H1 (cell line): Measurements from ENCODE around the gene PDE9A. TPM values are rescaled to one million over a fixed set of nuclear protein-coding genes. Genes with fewer than 3 reads are reported as not detected.

Experiments used
- CTCF ChIA-PET: fragments of 300-600 bp; sonication (Branson Sonifier 250); formaldehyde crosslinking; loops from one replicate; lab custom pipeline; 2021; ENCODE audit not compliant: partially characterized antibody; lab: Charles Lee
- POLR2A ChIA-PET: fragments of 300-600 bp; sonication (Branson Sonifier 250); formaldehyde crosslinking; loops from one replicate; lab custom pipeline; 2021; ENCODE audit warnings: inconsistent platforms; ENCODE audit not compliant: partially characterized antibody; lab: Charles Lee
- DNase-seq, 2 experiments: peaks; one replicate each; pipeline versions ENCODE4 v3.0.0 to v3.0.0-alpha.2; 2010 to 2022; ENCODE audit warnings: low spot score in 2 of 2, low read depth in 1 of 2, mixed read lengths in 1 of 2
- FAIRE-seq: peaks from 2 replicates; lab custom pipeline; 2011; peaks lifted over from hg19 to GRCh38; lab: Jason Lieb, UNC
- H2AFZ ChIP-seq: 2 replicates; pipeline ENCODE4 v1.8.1; 2012; ENCODE audit warnings: low read length, inconsistent platforms
- H2AK5ac ChIP-seq: 2 replicates; pipeline ENCODE4 v1.6.1; 2013; ENCODE audit warnings: low read depth, low read length
- H2BK120ac ChIP-seq: replicated peaks from 2 replicates; pipeline ENCODE3; 2013; ENCODE audit warnings: low read depth, low read length, inconsistent platforms
- H2BK12ac ChIP-seq: 2 replicates; pipeline ENCODE4 v1.6.1; 2013; ENCODE audit warnings: low read depth, low read length
- H2BK15ac ChIP-seq: 2 replicates; pipeline ENCODE4 v1.6.1; 2013; ENCODE audit warnings: low read length
- H2BK20ac ChIP-seq: 2 replicates; pipeline ENCODE4 v1.6.1; 2013; ENCODE audit warnings: low read length
- H2BK5ac ChIP-seq: 2 replicates; pipeline ENCODE4 v1.6.1; 2013; ENCODE audit warnings: low read depth, low read length
- H3K14ac ChIP-seq: 2 replicates; pipeline ENCODE4 v1.6.1; 2013; ENCODE audit warnings: inconsistent platforms; ENCODE audit not compliant: insufficient read length
- H3K18ac ChIP-seq: 2 replicates; pipeline ENCODE4 v1.6.1; 2013; ENCODE audit warnings: low read length; ENCODE audit errors: extremely low read depth
- H3K23ac ChIP-seq: 2 replicates; pipeline ENCODE4 v1.6.1; 2013; ENCODE audit warnings: inconsistent platforms; ENCODE audit not compliant: insufficient read length
- H3K23me2 ChIP-seq: 2 replicates; pipeline ENCODE4 v1.6.1; 2013; ENCODE audit warnings: low read depth, low read length
- H3K27ac ChIP-seq: 2 replicates; pipeline ENCODE4 v1.6.1; 2011; ENCODE audit warnings: low read depth, low read length, inconsistent platforms
- H3K27me3 ChIP-seq, 4 experiments: replicated peaks in 1 of 4; 1 replicate in 1 of 4; 2 replicates in 3 of 4; pipeline versions ENCODE4 v1.6.1 to v1.8.1; 2011 to 2013; ENCODE audit warnings: low read length in 3 of 4, mild to moderate bottlenecking in 3 of 4, inconsistent platforms in 2 of 4, mixed read lengths in 2 of 4, moderate library complexity in 1 of 4; ENCODE audit not compliant: control insufficient read depth in 3 of 4, insufficient read depth in 3 of 4; ENCODE audit errors: extremely low read depth in 1 of 4
- H3K36me3 ChIP-seq, 4 experiments: 2 replicates each; pipeline versions ENCODE4 v1.6.1 to v1.8.1; 2011 to 2013; ENCODE audit warnings: mild to moderate bottlenecking in 4 of 4, low read length in 3 of 4, moderate library complexity in 2 of 4, control low read depth in 1 of 4, inconsistent platforms in 1 of 4; ENCODE audit not compliant: insufficient read depth in 4 of 4, control insufficient read depth in 2 of 4
- H3K4ac ChIP-seq: replicated peaks from 2 replicates; pipeline ENCODE3; 2013; ENCODE audit warnings: low read length, low read depth, mixed read lengths, inconsistent platforms; ENCODE audit not compliant: insufficient read length
- H3K4me1 ChIP-seq, 4 experiments: replicated peaks in 1 of 4; 1 replicate in 1 of 4; 2 replicates in 3 of 4; pipeline versions ENCODE4 v1.6.1 to v1.8.1; 2011 to 2013; ENCODE audit warnings: low read length in 3 of 4, inconsistent platforms in 2 of 4, mixed read lengths in 1 of 4; ENCODE audit not compliant: insufficient read depth in 4 of 4, control insufficient read depth in 3 of 4
- H3K4me2 ChIP-seq, 2 experiments: 2 replicates each; pipeline versions ENCODE4 v1.6.1 to v1.8.1; 2011 to 2013; ENCODE audit warnings: low read depth in 2 of 2, low read length in 2 of 2, control low read depth in 1 of 2, inconsistent platforms in 1 of 2, mild to moderate bottlenecking in 1 of 2; ENCODE audit not compliant: insufficient read depth in 1 of 2
- H3K4me3 ChIP-seq, 4 experiments: fragments of 200-600, 300-600 bp in 1 of 4; sonication (generic), shearing (Covaris generic), sonication (Bioruptor Twin) in 1 of 4; 2 replicates each; pipeline versions ENCODE4 v1.5.1 to v1.8.1; 2011 to 2016; ENCODE audit warnings: low read length in 4 of 4, low read depth in 3 of 4, control low read depth in 2 of 4, inconsistent platforms in 2 of 4, mild to moderate bottlenecking in 2 of 4, mixed read lengths in 1 of 4, moderate library complexity in 1 of 4; ENCODE audit not compliant: insufficient read depth in 2 of 4; ENCODE audit errors: extremely low read depth in 1 of 4
- H3K56ac ChIP-seq: replicated peaks from 2 replicates; pipeline ENCODE3; 2013; ENCODE audit warnings: low read depth, mild to moderate bottlenecking, mixed read lengths, low read length, inconsistent platforms; ENCODE audit not compliant: insufficient read length
- H3K79me1 ChIP-seq: 2 replicates; pipeline ENCODE4 v1.6.1; 2013; ENCODE audit warnings: low read depth, low read length, control low read depth
- H3K79me2 ChIP-seq, 2 experiments: 2 replicates each; pipeline versions ENCODE4 v1.6.1 to v1.8.1; 2012 to 2013; ENCODE audit warnings: low read length in 2 of 2, mild to moderate bottlenecking in 2 of 2, inconsistent platforms in 1 of 2; ENCODE audit not compliant: insufficient read depth in 2 of 2, control insufficient read depth in 1 of 2
- H3K9ac ChIP-seq, 4 experiments: replicated peaks in 1 of 4; 1 replicate in 1 of 4; 2 replicates in 3 of 4; pipeline versions ENCODE4 v1.6.1 to v1.8.1; 2011 to 2013; ENCODE audit warnings: low read depth in 3 of 4, low read length in 3 of 4, control low read depth in 2 of 4, mild to moderate bottlenecking in 2 of 4, moderate library complexity in 2 of 4, inconsistent platforms in 1 of 4; ENCODE audit errors: extremely low read depth in 1 of 4
- H3K9me3 ChIP-seq, 2 experiments: 2 replicates each; pipeline versions ENCODE4 v1.6.1 to v1.8.1; 2012 to 2013; ENCODE audit warnings: mild to moderate bottlenecking in 2 of 2, moderate library complexity in 2 of 2, control low read depth in 1 of 2, inconsistent platforms in 1 of 2, low read depth in 1 of 2, low read length in 1 of 2, mixed read lengths in 1 of 2; ENCODE audit not compliant: insufficient read depth in 2 of 2
- H4K20me1 ChIP-seq, 2 experiments: replicated peaks in 1 of 2; 2 replicates each; pipeline versions ENCODE3 to v1.8.1; 2011 to 2013; ENCODE audit warnings: inconsistent platforms in 2 of 2, low read length in 2 of 2, mild to moderate bottlenecking in 1 of 2; ENCODE audit not compliant: insufficient read depth in 2 of 2, control insufficient read depth in 1 of 2
- H4K5ac ChIP-seq: 2 replicates; pipeline ENCODE4 v1.6.1; 2013; ENCODE audit warnings: low read length, low read depth, mixed read lengths, inconsistent platforms; ENCODE audit not compliant: insufficient read length
- H4K8ac ChIP-seq: 2 replicates; pipeline ENCODE4 v1.8.0; 2013; ENCODE audit warnings: mild to moderate bottlenecking, moderate library complexity, low read length, inconsistent platforms; ENCODE audit not compliant: insufficient read depth; ENCODE audit errors: extremely low read depth
- H4K91ac ChIP-seq: replicated peaks from 2 replicates; pipeline ENCODE3; 2013; ENCODE audit warnings: low read length, mixed read lengths, inconsistent platforms; ENCODE audit not compliant: insufficient read length
- CBX8 ChIP-seq: fragments of 300-800, 300-1000 bp; sonication (generic); IDR thresholded peaks from 2 replicates; pipeline ENCODE4 v1.7.1; 2016; ENCODE audit warnings: low read depth, low read length, borderline replicate concordance
- RXRA ChIP-seq: IDR thresholded peaks from 2 replicates; pipeline ENCODE4 v1.6.1; 2011; ENCODE audit warnings: low read depth, mild to moderate bottlenecking, low read length, moderate library complexity; ENCODE audit not compliant: insufficient read depth
- SIRT6 ChIP-seq: IDR thresholded peaks from one replicate; pipeline ENCODE4 v1.7.1; 2012; ENCODE audit warnings: low read length, inconsistent platforms
- WGBS, 2 experiments: shearing (Covaris generic) in 1 of 2; methylation state at CpG; one replicate each; pipeline versions ENCODE4 v1.1.6 to v1.1.7; 2013 to 2015; ENCODE audit warnings: low lambda C conversion rate in 2 of 2, mixed read lengths in 2 of 2, inconsistent platforms in 1 of 2, low coverage in 1 of 2, missing lambda C conversion rate in 1 of 2; ENCODE audit not compliant: insufficient replicate concordance in 2 of 2, insufficient coverage in 1 of 2, insufficient read length in 1 of 2; ENCODE audit errors: extremely low coverage in 1 of 2, missing lambda C conversion rate in 1 of 2; 5-methylcytosine and 5-hydroxymethylcytosine counted together
- polyA plus RNA-seq, 7 experiments: library from polyadenylated mRNA; depleted of rRNA in 3 of 7; stranded (reverse) in 5 of 7; unstranded in 2 of 7; fragments of >200 nt in 5 of 7; fragments of 200-250 nt in 2 of 7; gene quantifications; 1 replicate in 5 of 7; 2 replicates in 1 of 7; 4 replicates in 1 of 7; pipeline versions ENCODE4 v1.2.1 to v1.2.3, GENCODE V29; 2011 to 2013; ENCODE audit warnings: missing spikeins in 2 of 7, mixed read lengths in 2 of 7
- total RNA-seq: library from RNA; stranded (reverse); fragmentation: NEBNext Ultra II Directional; extraction: Animal tissue kit (Norgen Biotek cat#: 25700); gene quantifications from 2 replicates; pipeline ENCODE4 v1.2.1, GENCODE V29; 2021

The PDE9A gene
- total and polyA plus RNA-seq, 2 of the 8 experiments (the other 6 are each of a cell fraction or from before 2014, with no cell fraction given), result 39.2 to 45.9 TPM

DNA sequence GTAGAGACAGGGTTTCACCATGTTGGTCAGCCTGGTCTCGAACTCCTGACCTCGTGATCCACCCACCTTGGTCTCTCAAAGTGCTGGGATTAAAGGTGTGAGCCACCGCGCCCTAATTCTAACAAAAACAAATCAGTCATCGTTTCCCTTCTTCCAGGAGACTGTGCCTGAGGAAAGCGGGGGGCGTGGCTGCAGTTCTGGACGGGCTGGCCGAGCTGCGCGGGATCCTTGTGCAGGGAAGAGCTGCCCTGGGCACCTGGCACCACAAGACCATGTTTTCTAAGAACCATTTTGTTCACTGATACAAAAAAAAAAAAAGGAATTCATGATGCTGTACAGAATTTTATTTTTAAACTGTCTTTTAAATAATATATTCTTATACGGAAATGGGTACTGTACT lies 121.7 kb downstream of the PDE9A start:
- Histone ChIP-seq H3K36me3 (peaks cover 6 to 30% (median 24%) of the 10 kb centered on the region in 4 experiments; a peak in 7 of 8 replicates), H3K56ac (no peak overlapping the region), H3K9ac (no peak overlapping the region), H4K91ac (no peak overlapping the region), H3K23me2 (no peaks in the 10 kb centered on the region), H2BK120ac (no peak overlapping the region), H4K20me1 (no peaks in the 10 kb centered on the region), H3K4me3 (no peak overlapping the region), H3K14ac (no peak overlapping the region), H3K79me2 (no peaks in the 10 kb centered on the region), H2AFZ (no peak overlapping the region), H3K23ac (no peak overlapping the region), H3K27ac (no peak overlapping the region), H3K27me3 (peaks cover 0 to 9% (median 2%) of the 10 kb centered on the region in 4 experiments; a peak in 3 of 7 replicates), H3K4me1 (peaks cover 0 to 11% (median 4%) of the 10 kb centered on the region in 4 experiments; a peak in 2 of 7 replicates), H3K9me3 (no peaks in the 10 kb centered on the region), H2BK15ac (no peak overlapping the region), H4K8ac (no peak overlapping the region), H3K79me1 (no peaks in the 10 kb centered on the region), H4K5ac (no peak overlapping the region), H3K18ac (no peak overlapping the region), H2BK12ac (no peak overlapping the region), H2BK20ac (no peak overlapping the region), H2AK5ac (no peak overlapping the region), H2BK5ac (no peak overlapping the region), H3K4me2 (no peak overlapping the region), H3K4ac (no peak overlapping the region)
- POLR2A ChIA-PET, result no interaction called here
- DNase-seq (no peak), FAIRE-seq (no peak)
- TF ChIP-seq RXRA (no peak), SIRT6 (no peak), CBX8 (no peak)
- CTCF ChIA-PET, result no interaction called here
- WGBS, 2 experiments, result 98% methylated on average over 11 of the region's 12 CpGs; no CpG with 5 or more reads in 1 of the 2 experiments
